CD14-positive monocyte (primary cell): ENCODE measurements around the gene MAPK1. TPM values are rescaled to one million over a fixed set of nuclear protein-coding genes. Genes with fewer than 3 reads are reported as not detected.
A peak's percentile ranks its signal among the peaks of the same experiment; 100 is the strongest.
"Not testable (repeated sequence)": the region's sequence is repeated elsewhere in the genome, so short reads cannot be mapped to it uniquely, and the experiment has no call there.

ENCODE experiments used
- DNase-seq, 3 donors: peaks; one replicate each; pipeline ENCODE4 v3.0.0-alpha.2; 2011 to 2022
- H2AFZ ChIP-seq: 2 replicates; pipeline ENCODE4 v1.6.0; 2012; ENCODE audit warnings: mild to moderate bottlenecking, low read depth, low read length, inconsistent platforms; ENCODE audit not compliant: insufficient read depth, poor library complexity, severe bottlenecking
- H3K27ac ChIP-seq, 2 donors: 1 replicate in 1 of 2; 2 replicates in 1 of 2; pipeline ENCODE4 v1.5.1; 2012 to 2013; ENCODE audit warnings: low read length in 2 of 2, control low read depth in 1 of 2, inconsistent platforms in 1 of 2, low read depth in 1 of 2, mild to moderate bottlenecking in 1 of 2
- H3K27me3 ChIP-seq, 2 donors: one replicate each; pipeline versions ENCODE4 v1.6.0 to v1.6.1; 2011 to 2013; ENCODE audit warnings: low read length in 2 of 2; ENCODE audit not compliant: control insufficient read depth in 2 of 2, insufficient read depth in 2 of 2
- H3K36me3 ChIP-seq, 2 donors: replicated peaks in 1 of 2; 1 replicate in 1 of 2; 2 replicates in 1 of 2; pipeline versions ENCODE4 v1.5.1 to v1.6.1; 2012 to 2013; ENCODE audit warnings: low read length in 2 of 2, control low read depth in 1 of 2, inconsistent platforms in 1 of 2, mild to moderate bottlenecking in 1 of 2; ENCODE audit not compliant: insufficient read depth in 2 of 2, control insufficient read depth in 1 of 2
- H3K4me1 ChIP-seq, 2 donors: 1 replicate in 1 of 2; 2 replicates in 1 of 2; pipeline versions ENCODE4 v1.5.1 to v1.6.1; 2012 to 2013; ENCODE audit warnings: low read length in 2 of 2, control low read depth in 1 of 2, inconsistent platforms in 1 of 2, mild to moderate bottlenecking in 1 of 2, moderate library complexity in 1 of 2; ENCODE audit not compliant: insufficient read depth in 2 of 2, control insufficient read depth in 1 of 2
- H3K4me2 ChIP-seq: replicated peaks from 2 replicates; pipeline ENCODE3; 2012; ENCODE audit warnings: low read length, moderate library complexity, mild to moderate bottlenecking; ENCODE audit not compliant: poor library complexity, severe bottlenecking; ENCODE audit errors: extremely low read depth
- H3K4me3 ChIP-seq, 3 experiments: fragments of 200-600 bp in 1 of 3; sonication (generic) in 1 of 3; replicated peaks in 1 of 3; 1 replicate in 2 of 3; 2 replicates in 1 of 3; pipeline ENCODE4 v1.5.1; 2011 to 2013; ENCODE audit warnings: low read length in 3 of 3, mild to moderate bottlenecking in 3 of 3, control low read depth in 2 of 3, low read depth in 2 of 3, inconsistent platforms in 1 of 3, moderate library complexity in 1 of 3
- H3K79me2 ChIP-seq: 2 replicates; pipeline ENCODE4 v1.6.0; 2012; ENCODE audit warnings: mild to moderate bottlenecking, control low read depth, inconsistent platforms, low read length, moderate library complexity; ENCODE audit not compliant: insufficient read depth
- H3K9ac ChIP-seq: 2 replicates; pipeline ENCODE4 v1.6.0; 2017; ENCODE audit warnings: low read length, mild to moderate bottlenecking; ENCODE audit not compliant: insufficient read depth, poor library complexity, severe bottlenecking
- H3K9me3 ChIP-seq, 2 donors: replicated peaks in 1 of 2; 1 replicate in 1 of 2; 2 replicates in 1 of 2; pipeline versions ENCODE4 v1.5.1 to v1.6.1; 2012 to 2013; ENCODE audit warnings: low read length in 2 of 2, control low read depth in 1 of 2; ENCODE audit not compliant: control insufficient read depth in 1 of 2, insufficient read depth in 1 of 2
- H4K20me1 ChIP-seq: 2 replicates; pipeline ENCODE4 v1.6.0; 2012; ENCODE audit warnings: mild to moderate bottlenecking, low read length, control low read depth, moderate library complexity; ENCODE audit not compliant: insufficient read depth
- H3K27ac Mint-ChIP-seq, 7 donors: one replicate each; pipeline ENCODE4 v1.8.0; 2020; ENCODE audit warnings: mild to moderate bottlenecking in 7 of 7, mixed read lengths in 7 of 7, moderate library complexity in 6 of 7, inconsistent platforms in 2 of 7
- H3K27me3 Mint-ChIP-seq, 3 donors: one replicate each; pipeline ENCODE4 v1.8.0; 2021 to 2022; ENCODE audit warnings: low read depth in 3 of 3, mild to moderate bottlenecking in 3 of 3, mixed read lengths in 3 of 3, moderate library complexity in 3 of 3, inconsistent platforms in 1 of 3
- H3K36me3 Mint-ChIP-seq, 2 donors: one replicate each; pipeline ENCODE4 v1.8.0; 2020; ENCODE audit warnings: mixed read lengths in 2 of 2, inconsistent platforms in 1 of 2, mild to moderate bottlenecking in 1 of 2
- H3K4me1 Mint-ChIP-seq: one replicate; pipeline ENCODE4 v1.8.0; 2020; ENCODE audit warnings: mild to moderate bottlenecking, mixed read lengths
- H3K4me3 Mint-ChIP-seq, 2 donors: one replicate each; pipeline ENCODE4 v1.8.0; 2020; ENCODE audit warnings: mild to moderate bottlenecking in 2 of 2, mixed read lengths in 2 of 2, moderate library complexity in 1 of 2
- H3K9me3 Mint-ChIP-seq, 7 donors: one replicate each; pipeline ENCODE4 v1.8.0; 2020 to 2022; ENCODE audit warnings: mixed read lengths in 7 of 7, mild to moderate bottlenecking in 6 of 7, moderate library complexity in 6 of 7, inconsistent platforms in 2 of 7
- CTCF ChIP-seq: fragments of 200-600 bp; IDR thresholded peaks from one replicate; pipeline ENCODE4 v1.8.0; 2022; ENCODE audit warnings: antibody characterized with exemption, mild to moderate bottlenecking
- WGBS: methylation state at CpG from one replicate; pipeline ENCODE4 v1.1.5; 2013; ENCODE audit warnings: missing lambda C conversion rate; ENCODE audit not compliant: insufficient coverage; 5-methylcytosine and 5-hydroxymethylcytosine counted together
- intact Hi-C, 2 donors: fragments of 100-400 bp; cut with micrococcal nuclease; formaldehyde crosslinking; loops; one replicate each; pipeline versions ENCODE4 v1.15.0 to v1.15.1; 2023
- polyA plus RNA-seq, 3 donors: library from polyadenylated mRNA; depleted of rRNA in 1 of 3; unstranded in 2 of 3; stranded (reverse) in 1 of 3; fragments of 300-500 nt in 2 of 3; fragments of >200 nt in 1 of 3; fragmentation: Illumina TruSeq in 2 of 3; gene quantifications; 1 replicate in 2 of 3; 2 replicates in 1 of 3; pipeline ENCODE4 v1.2.3, GENCODE V29; 2012 to 2021

The MAPK1 gene
- polyA plus RNA-seq, 3 donors = 47.0 to 148 (median 118) TPM

- Histone ChIP-seq H3K4me2 (no peak overlapping the region), H3K36me3 (peaks cover 0 to 9% of the 10 kb centered on the region in 2 donors), H3K27ac (peak overlapping the region in 1 of 2 donors; percentile 2), H3K79me2 (peaks cover 100% of the 10 kb centered on the region), H3K4me1 (peaks cover 5 to 12% of the 10 kb centered on the region in 2 donors), H2AFZ (no peak overlapping the region), H3K27me3 (no peaks in the 10 kb centered on the region), H3K9me3 (no peaks in the 10 kb centered on the region), H3K4me3 (no peak overlapping the region), H4K20me1 (peaks cover 97% of the 10 kb centered on the region), H3K9ac (no peak overlapping the region)
- Mint-ChIP-seq H3K4me3 (no peak overlapping the region), H3K9me3 (peaks cover 0 to 3% (median 0%) of the 10 kb centered on the region in 7 donors), H3K36me3 (peaks cover 15 to 17% of the 10 kb centered on the region in 2 donors), H3K4me1 (peaks cover 44% of the 10 kb centered on the region), H3K27me3 (peaks cover 0 to 1% (median 0%) of the 10 kb centered on the region in 3 donors), H3K27ac (peak overlapping the region in 4 of 7 donors; percentile 0 to 68 (median 34))
- TF ChIP-seq CTCF = no peak
- intact Hi-C loops = no loop called here
- DNase-seq = no peak
These were observed 16.8 kb downstream of the MAPK1 start for GRCh38 chr22:21850660-21851059.

- Mint-ChIP-seq H3K36me3 (peaks cover 15 to 17% of the 10 kb centered on the region in 2 donors), H3K27me3 (peaks cover 0 to 1% (median 0%) of the 10 kb centered on the region in 3 donors), H3K4me3 (no peak overlapping the region), H3K27ac (peak overlapping the region in 5 of 7 donors; percentile 0 to 70 (median 25)), H3K9me3 (peaks cover 0 to 3% (median 0%) of the 10 kb centered on the region in 7 donors), H3K4me1 (peaks cover 41% of the 10 kb centered on the region)
- Histone ChIP-seq H3K4me1 (peaks cover 3 to 6% of the 10 kb centered on the region in 2 donors), H4K20me1 (peaks cover 97% of the 10 kb centered on the region), H3K79me2 (peaks cover 100% of the 10 kb centered on the region), H3K36me3 (peaks cover 0 to 9% of the 10 kb centered on the region in 2 donors), H3K27me3 (no peaks in the 10 kb centered on the region), H2AFZ (no peak overlapping the region), H3K27ac (peak overlapping the region in 1 of 2 donors; percentile 12), H3K9me3 (no peaks in the 10 kb centered on the region), H3K4me2 (no peak overlapping the region), H3K4me3 (no peak overlapping the region), H3K9ac (no peak overlapping the region)
- DNase-seq = no peak
- no CpG with 5 or more reads among the region's 1 CpG for WGBS
- intact Hi-C loops = no loop called here
- no peak for TF ChIP-seq CTCF
These were observed 18.0 kb downstream of the MAPK1 start for GRCh38 chr22:21849489-21849888.

- H2AFZ ChIP-seq, H3K27ac ChIP-seq, H3K9me3 ChIP-seq, H3K4me3 ChIP-seq, H3K9me3 Mint-ChIP-seq, H3K27me3 ChIP-seq, H3K27me3 Mint-ChIP-seq, intact Hi-C loops, H3K9ac ChIP-seq, DNase-seq, H3K4me2 ChIP-seq, H3K4me3 Mint-ChIP-seq: not testable (repeated sequence)
- H3K36me3 ChIP-seq = peaks cover 0 to 19% of the 10 kb centered on the region in 2 donors
- H3K79me2 ChIP-seq = peaks cover 100% of the 10 kb centered on the region
- peaks cover 3 to 13% of the 10 kb centered on the region in 2 donors for H3K4me1 ChIP-seq
- whole genome bisulfite sequencing = no CpG with 5 or more reads among the region's 5 CpGs
- H3K4me1 Mint-ChIP-seq = peaks cover 36% of the 10 kb centered on the region
- H4K20me1 ChIP-seq = peaks cover 97% of the 10 kb centered on the region
- peaks cover 22 to 24% of the 10 kb centered on the region in 2 donors for H3K36me3 Mint-ChIP-seq
- H3K27ac Mint-ChIP-seq = peak overlapping the region in 4 of 7 donors; percentile 14 to 68 (median 33)
These were observed 19.4 kb downstream of the MAPK1 start for GRCh38 chr22:21848057-21848456.
